Neuron (in vitro differentiated cells): ENCODE results near the gene CCR1.
"Not testable (repeated sequence)": the region's sequence is repeated elsewhere in the genome, so short reads cannot be mapped to it uniquely, and the experiment has no call there.

Experiments
- H2AFZ ChIP-seq: one replicate; pipeline ENCODE4 v1.6.1; 2013; ENCODE audit warnings: low read depth, mild to moderate bottlenecking, inconsistent platforms, low read length, moderate library complexity
- H3K27me3 ChIP-seq: one replicate; pipeline ENCODE4 v1.6.1; 2013; ENCODE audit warnings: low read length; ENCODE audit not compliant: insufficient read depth
- H3K36me3 ChIP-seq: one replicate; pipeline ENCODE4 v1.6.1; 2013; ENCODE audit warnings: low read length; ENCODE audit not compliant: insufficient read depth
- H3K4me1 ChIP-seq: one replicate; pipeline ENCODE4 v1.6.1; 2013; ENCODE audit warnings: low read length; ENCODE audit not compliant: insufficient read depth
- H3K4me3 ChIP-seq: 2 replicates; pipeline ENCODE4 v1.5.1; 2013; ENCODE audit warnings: mild to moderate bottlenecking, low read length, moderate library complexity
- H3K9me3 ChIP-seq: one replicate; pipeline ENCODE4 v1.6.1; 2013; ENCODE audit warnings: low read length

CCR1 gene

GRCh38 chr3:46228260-46229242, 20.4 kb upstream of the CCR1 start:
- Histone ChIP-seq H3K4me1 (no peaks in the 10 kb centered on the region), H3K36me3 (no peaks in the 10 kb centered on the region), H2AFZ (no peak overlapping the region), H3K4me3 (no peak overlapping the region), H3K9me3 (no peaks in the 10 kb centered on the region), H3K27me3 (no peaks in the 10 kb centered on the region)

DNA sequence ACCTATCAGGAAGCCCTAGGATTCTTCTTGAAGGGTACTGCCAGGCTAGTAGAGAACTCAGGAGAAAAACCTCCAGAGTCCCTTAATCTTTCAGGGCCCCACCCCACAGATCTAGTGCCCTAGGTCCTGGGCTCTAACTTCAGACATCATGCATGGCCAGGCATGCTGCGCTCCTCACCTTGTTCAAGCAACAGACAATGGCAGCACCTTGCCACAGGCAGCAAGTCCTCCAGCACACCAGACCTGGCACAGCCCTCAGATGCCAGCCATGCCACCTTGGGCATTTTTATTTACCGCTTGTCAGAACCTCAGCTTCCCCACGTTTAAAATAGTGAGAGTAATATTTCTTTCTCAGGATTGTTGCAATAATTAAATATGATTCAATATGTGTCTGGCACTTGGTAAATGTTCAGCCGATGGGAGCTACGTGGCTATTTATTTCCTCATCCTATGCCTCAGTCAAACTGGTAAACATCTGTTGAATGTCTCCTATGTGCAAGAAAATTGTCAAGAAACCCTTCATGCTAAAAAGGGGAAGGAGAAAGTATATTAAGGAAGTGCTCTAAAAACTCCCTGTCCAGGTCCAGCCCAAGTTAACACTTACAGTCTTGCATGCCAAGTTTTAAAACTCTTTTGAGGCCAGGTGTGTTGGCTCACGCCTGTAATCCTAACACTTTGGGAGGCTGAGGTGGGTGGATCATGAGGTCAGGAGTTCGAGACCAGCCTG, 14.5 kb upstream of the CCR1 start:
- Histone ChIP-seq H3K36me3 (no peaks in the 10 kb centered on the region), H3K4me3 (no peak overlapping the region), H3K9me3 (no peaks in the 10 kb centered on the region), H3K4me1 (no peaks in the 10 kb centered on the region), H2AFZ (no peak overlapping the region), H3K27me3 (no peaks in the 10 kb centered on the region)

- no peaks in the 10 kb centered on the region for H3K36me3 ChIP-seq
- H3K9me3 ChIP-seq: no peaks in the 10 kb centered on the region
- H3K27me3 ChIP-seq: no peaks in the 10 kb centered on the region
- H2AFZ ChIP-seq: no peak overlapping the region
- H3K4me3 ChIP-seq: no peak overlapping the region
- no peaks in the 10 kb centered on the region for H3K4me1 ChIP-seq
Observed at GRCh38 chr3:46221938-46222337, 13.8 kb upstream of the CCR1 start.

- H3K36me3 ChIP-seq: no peaks in the 10 kb centered on the region
- H3K27me3 ChIP-seq: no peaks in the 10 kb centered on the region
- no peaks in the 10 kb centered on the region for H3K9me3 ChIP-seq
- no peaks in the 10 kb centered on the region for H3K4me1 ChIP-seq
- H3K4me3 ChIP-seq: no peak overlapping the region
- no peak overlapping the region for H2AFZ ChIP-seq
Observed at GRCh38 chr3:46221391-46221790, 13.3 kb upstream of the CCR1 start.

GRCh38 chr3:46218196-46218709, 10.1 kb upstream of the CCR1 start:
- no peaks in the 10 kb centered on the region for H3K4me1 ChIP-seq
- H3K27me3 ChIP-seq: no peaks in the 10 kb centered on the region
- H3K9me3 ChIP-seq: no peaks in the 10 kb centered on the region
- H2AFZ ChIP-seq: no peak overlapping the region
- H3K36me3 ChIP-seq: no peaks in the 10 kb centered on the region
- H3K4me3 ChIP-seq: no peak overlapping the region

DNA sequence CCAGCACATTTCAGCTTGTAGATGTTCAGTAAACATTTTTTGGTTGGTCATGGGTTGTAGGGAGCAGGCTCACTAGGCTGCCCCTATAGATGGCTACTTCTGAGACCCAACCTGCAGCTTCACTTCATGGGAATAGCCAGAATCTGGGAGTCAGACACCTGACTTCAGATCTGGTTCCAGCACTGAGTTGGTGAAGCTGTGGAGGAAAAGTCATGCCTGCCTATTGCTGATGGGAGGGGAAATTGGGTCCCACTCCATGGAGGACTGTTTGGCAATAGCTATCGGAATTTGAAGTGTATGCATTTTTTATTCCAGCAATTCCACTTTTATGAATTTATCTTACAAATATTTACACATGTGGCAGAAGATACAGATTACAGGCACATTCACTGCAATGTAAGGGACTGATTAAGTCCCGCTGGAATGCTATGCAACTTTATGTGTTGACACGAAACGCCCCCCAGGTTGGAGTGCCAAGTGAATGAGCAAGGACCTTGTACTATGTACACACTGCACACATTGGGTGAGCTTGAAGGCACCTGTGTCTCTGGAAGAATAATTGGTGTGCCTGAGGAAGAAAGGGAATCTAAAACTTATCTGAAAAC, 7.8 kb upstream of the CCR1 start:
- Histone ChIP-seq H2AFZ (no peak overlapping the region), H3K4me3 (no peak overlapping the region), H3K4me1 (no peaks in the 10 kb centered on the region), H3K27me3 (no peaks in the 10 kb centered on the region), H3K9me3 (no peaks in the 10 kb centered on the region), H3K36me3 (no peaks in the 10 kb centered on the region)

DNA sequence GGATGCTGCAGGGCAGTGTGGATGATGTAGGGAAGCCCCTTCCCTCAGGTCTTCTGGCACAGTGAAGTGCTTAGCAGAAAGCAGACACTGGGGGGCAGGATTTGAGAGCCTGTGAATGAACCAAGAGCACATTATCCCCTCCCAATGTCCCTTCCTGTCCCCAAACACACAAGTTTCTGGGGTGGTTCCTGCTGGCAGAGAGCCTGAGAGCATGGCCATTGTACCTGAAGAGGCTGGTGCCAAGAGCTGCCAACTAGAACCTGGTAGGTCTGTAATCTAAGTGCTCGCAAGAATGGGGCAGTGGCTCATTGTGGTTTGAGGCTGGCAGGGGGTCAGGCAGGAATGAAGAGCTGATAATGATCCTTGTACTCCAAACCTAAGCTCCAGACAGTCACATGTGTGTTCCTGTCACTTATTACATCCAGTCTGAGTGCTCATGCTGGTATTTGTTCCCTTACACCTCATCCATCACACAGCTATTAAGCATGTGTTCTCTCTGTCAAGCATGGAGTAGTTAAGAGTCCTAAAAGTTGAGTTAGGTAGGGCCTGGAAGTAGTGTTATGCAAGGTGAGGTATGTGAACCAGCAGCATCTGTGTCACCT, 6.7 kb upstream of the CCR1 start:
- Histone ChIP-seq H2AFZ (no peak overlapping the region), H3K9me3 (no peaks in the 10 kb centered on the region), H3K36me3 (no peaks in the 10 kb centered on the region), H3K4me1 (no peaks in the 10 kb centered on the region), H3K27me3 (no peaks in the 10 kb centered on the region), H3K4me3 (no peak overlapping the region)

GRCh38 chr3:46213201-46213600, 5.1 kb upstream of the CCR1 start:
- no peak overlapping the region for H2AFZ ChIP-seq
- H3K4me1 ChIP-seq: no peaks in the 10 kb centered on the region
- no peaks in the 10 kb centered on the region for H3K9me3 ChIP-seq
- no peak overlapping the region for H3K4me3 ChIP-seq
- H3K36me3 ChIP-seq: no peaks in the 10 kb centered on the region
- H3K27me3 ChIP-seq: no peaks in the 10 kb centered on the region

GRCh38 chr3:46212101-46212500, 4.0 kb upstream of the CCR1 start:
- H3K4me3 ChIP-seq: no peak overlapping the region
- H3K36me3 ChIP-seq: no peaks in the 10 kb centered on the region
- H2AFZ ChIP-seq: no peak overlapping the region
- no peaks in the 10 kb centered on the region for H3K9me3 ChIP-seq
- no peaks in the 10 kb centered on the region for H3K27me3 ChIP-seq
- H3K4me1 ChIP-seq: no peaks in the 10 kb centered on the region

DNA sequence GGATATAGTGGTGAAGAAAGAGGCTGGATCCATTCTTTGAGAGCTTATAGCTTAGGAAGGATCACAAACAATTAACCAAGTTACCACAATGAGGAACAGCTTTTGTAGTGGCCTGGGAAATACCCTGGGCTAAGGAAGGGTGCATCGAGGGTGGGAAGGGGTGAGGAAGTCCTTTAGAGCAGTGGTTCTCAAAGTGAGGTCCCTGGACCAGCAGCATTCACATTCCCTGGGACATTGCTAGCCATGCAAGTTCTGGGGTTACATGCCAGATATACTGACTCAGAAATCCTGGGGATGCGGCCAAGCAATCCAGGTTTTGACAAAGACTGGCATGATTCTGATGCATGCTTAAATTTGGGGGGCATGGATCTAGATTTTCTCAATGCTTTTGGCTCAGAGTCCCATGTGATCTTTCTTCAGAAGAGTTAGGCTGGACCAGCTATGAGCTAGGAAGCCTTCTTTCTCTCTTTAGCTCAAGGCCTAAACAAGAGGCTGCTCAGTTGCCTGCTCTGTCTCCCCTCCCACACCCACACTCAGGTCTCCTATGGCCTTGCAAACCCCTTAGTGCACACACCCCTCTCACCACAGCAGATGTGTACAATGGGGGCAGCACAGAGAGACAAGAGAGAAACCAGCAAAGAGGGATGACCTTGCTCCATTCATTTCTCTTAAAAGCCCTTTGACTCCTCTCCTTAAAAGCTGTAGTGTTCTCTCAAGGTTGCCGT, 1.8 kb upstream of the CCR1 start:
- Histone ChIP-seq H3K9me3 (no peaks in the 10 kb centered on the region), H2AFZ (no peak overlapping the region), H3K36me3 (no peaks in the 10 kb centered on the region), H3K4me1 (no peaks in the 10 kb centered on the region), H3K4me3 (no peak overlapping the region), H3K27me3 (no peaks in the 10 kb centered on the region)

DNA sequence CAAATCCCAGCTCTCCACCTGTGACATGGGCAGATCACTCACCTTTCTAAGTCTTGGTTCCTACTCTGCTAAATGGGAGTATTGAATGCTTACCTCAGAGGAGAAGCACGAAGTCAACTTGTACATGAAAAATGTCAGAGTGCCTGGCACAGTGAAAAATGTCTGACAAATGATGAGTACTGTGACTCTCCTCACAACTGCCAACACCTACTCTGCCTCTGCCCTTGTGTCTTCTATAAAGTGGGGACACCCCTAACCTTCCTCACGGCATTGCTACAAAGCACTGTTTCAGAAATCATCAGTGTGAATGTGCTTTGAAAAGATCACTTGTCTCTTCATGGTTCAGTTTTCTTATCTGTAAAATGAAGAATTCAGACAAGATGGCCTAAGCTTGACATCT, 940 bp upstream of the CCR1 start:
- H3K9me3 ChIP-seq: no peaks in the 10 kb centered on the region
- H3K27me3 ChIP-seq: no peaks in the 10 kb centered on the region
- no peaks in the 10 kb centered on the region for H3K4me1 ChIP-seq
- no peaks in the 10 kb centered on the region for H3K36me3 ChIP-seq
- H2AFZ ChIP-seq: no peak overlapping the region
- no peak overlapping the region for H3K4me3 ChIP-seq

- not testable (repeated sequence) for H3K4me3 ChIP-seq, H3K27me3 ChIP-seq, H3K4me1 ChIP-seq, H3K36me3 ChIP-seq, H2AFZ ChIP-seq, H3K9me3 ChIP-seq
Observed at GRCh38 chr3:46207514-46207913, 599 bp downstream of the CCR1 start.
